Keratinocyte (primary cell): ENCODE data around the gene KIAA1755. TPM values are rescaled to one million over a fixed set of nuclear protein-coding genes. Genes with fewer than 3 reads are reported as not detected.
A peak's percentile ranks its signal among the peaks of the same experiment; 100 is the strongest.

Source experiments
- DNase-seq: peaks from one replicate; pipeline ENCODE4 v3.0.0-alpha.2; 2011; ENCODE audit warnings: low read depth, missing footprints, low spot score
- FAIRE-seq: peaks from 2 replicates; lab custom pipeline; 2011; peaks lifted over from hg19 to GRCh38; lab: Jason Lieb, UNC
- H2AFZ ChIP-seq: 2 replicates; pipeline ENCODE4 v1.6.0; 2012; ENCODE audit warnings: low read length, control low read depth, inconsistent platforms; ENCODE audit not compliant: control insufficient read depth
- H3K27ac ChIP-seq: 2 replicates; pipeline ENCODE4 v1.5.1; 2011; ENCODE audit warnings: low read length; ENCODE audit not compliant: control insufficient read depth, insufficient read depth
- H3K27me3 ChIP-seq: 3 replicates; pipeline ENCODE4 v1.6.0; 2011; ENCODE audit warnings: low read length; ENCODE audit not compliant: control insufficient read depth, insufficient read depth; ENCODE audit errors: extremely low read depth
- H3K36me3 ChIP-seq, 2 experiments: 2 replicates in 1 of 2; 3 replicates in 1 of 2; pipeline ENCODE4 v1.5.1; 2011; ENCODE audit warnings: low read length in 2 of 2, mild to moderate bottlenecking in 1 of 2; ENCODE audit not compliant: control insufficient read depth in 2 of 2, insufficient read depth in 2 of 2; ENCODE audit errors: extremely low read depth in 1 of 2
- H3K4me1 ChIP-seq: 3 replicates; pipeline ENCODE4 v1.5.1; 2011; ENCODE audit warnings: low read length; ENCODE audit not compliant: control insufficient read depth, insufficient read depth; ENCODE audit errors: extremely low read depth
- H3K4me2 ChIP-seq: 3 replicates; pipeline ENCODE4 v1.6.0; 2011; ENCODE audit warnings: low read depth, low read length; ENCODE audit not compliant: control insufficient read depth, insufficient read depth; ENCODE audit errors: extremely low read depth
- H3K4me3 ChIP-seq, 3 experiments: fragments of 200-600 bp in 1 of 3; sonication (generic) in 1 of 3; 2 replicates in 2 of 3; 3 replicates in 1 of 3; pipeline ENCODE4 v1.5.1; 2011 to 2016; ENCODE audit warnings: low read length in 3 of 3, mild to moderate bottlenecking in 3 of 3, control low read depth in 2 of 3, inconsistent platforms in 1 of 3, low read depth in 1 of 3, mixed read lengths in 1 of 3, mixed run types in 1 of 3, moderate library complexity in 1 of 3; ENCODE audit not compliant: control insufficient read depth in 2 of 3, insufficient read depth in 2 of 3; ENCODE audit errors: extremely low read depth in 1 of 3
- H3K79me2 ChIP-seq: 2 replicates; pipeline ENCODE4 v1.6.0; 2012; ENCODE audit warnings: low read length; ENCODE audit not compliant: control insufficient read depth, insufficient read depth
- H3K9ac ChIP-seq: 3 replicates; pipeline ENCODE4 v1.6.0; 2011; ENCODE audit warnings: low read length; ENCODE audit not compliant: control insufficient read depth, insufficient read depth; ENCODE audit errors: extremely low read depth
- H3K9me1 ChIP-seq: 3 replicates; pipeline ENCODE4 v1.6.0; 2011; ENCODE audit warnings: low read length; ENCODE audit not compliant: control insufficient read depth, insufficient read depth; ENCODE audit errors: extremely low read depth
- H3K9me3 ChIP-seq: 2 replicates; pipeline ENCODE4 v1.5.1; 2012; ENCODE audit warnings: low read depth, low read length; ENCODE audit not compliant: control insufficient read depth
- H4K20me1 ChIP-seq: 3 replicates; pipeline ENCODE4 v1.6.0; 2011; ENCODE audit warnings: low read length; ENCODE audit not compliant: control insufficient read depth, insufficient read depth; ENCODE audit errors: extremely low read depth
- CTCF ChIP-seq, 3 experiments: IDR thresholded peaks in 1 of 3; conservative IDR thresholded peaks in 1 of 3; optimal IDR thresholded peaks in 1 of 3; 2 replicates in 2 of 3; 3 replicates in 1 of 3; pipeline versions ENCODE3 to v1.5.1; 2011; ENCODE audit warnings: low read length in 3 of 3, mild to moderate bottlenecking in 3 of 3, moderate library complexity in 2 of 3, control low read depth in 1 of 3, inconsistent platforms in 1 of 3; ENCODE audit not compliant: insufficient read depth in 2 of 3; ENCODE audit errors: extremely low read depth in 1 of 3
- EZH2 ChIP-seq: IDR thresholded peaks from one replicate; pipeline ENCODE4 v1.6.1; 2012; ENCODE audit warnings: inconsistent platforms, mild to moderate bottlenecking, low read length, moderate library complexity
- dilution Hi-C: fragments of 300-500 bp; cut with MboI; formaldehyde crosslinking; loops from one replicate; pipeline ENCODE4 v1.7.0; 2020; ENCODE audit warnings: low sequenced_read_pairs; ENCODE audit not compliant: extremely low pct_ligation_motif_present
- polyA plus RNA-seq, 5 experiments: library from polyadenylated mRNA; depleted of rRNA in 3 of 5; stranded (reverse) in 3 of 5; stranded (forward) in 1 of 5; unstranded in 1 of 5; fragments of >200 nt; gene quantifications; 1 replicate in 1 of 5; 2 replicates in 3 of 5; 3 replicates in 1 of 5; pipeline versions ENCODE4 v1.2.1 to v1.2.3, GENCODE V29; 2011 to 2012; ENCODE audit warnings: missing spikeins in 2 of 5, low read depth in 1 of 5, low replicate concordance in 1 of 5

KIAA1755 gene
- polyA plus RNA-seq, 1 donor (not counting 4 experiments of a cell fraction or from before 2014, with no cell fraction given), result not detected

GRCh38 chr20:38231531-38232121 is 28.9 kb downstream of the KIAA1755 start:
- Histone ChIP-seq H4K20me1 (no peaks in the 10 kb centered on the region), H3K79me2 (no peaks in the 10 kb centered on the region), H3K9me3 (no peaks in the 10 kb centered on the region), H3K27ac (no peak overlapping the region), H3K4me1 (peaks cover 4% of the 10 kb centered on the region), H3K9ac (no peak overlapping the region), H3K4me2 (no peak overlapping the region), H3K36me3 (no peaks in the 10 kb centered on the region), H3K27me3 (peaks cover 28% of the 10 kb centered on the region), H2AFZ (no peak overlapping the region), H3K4me3 (no peak overlapping the region), H3K9me1 (no peaks in the 10 kb centered on the region)
- FAIRE-seq (peak; percentile 49), DNase-seq (no peak)
- dilution Hi-C loops, result no loop called here
- TF ChIP-seq EZH2 (no peak), CTCF (optimal IDR thresholded peaks at IDR 0.05 in 1 of 3, IDR thresholded peaks at IDR 0.05 in 1 of 3, conservative IDR thresholded peaks at IDR 0.05 in 1 of 3; ENCODE audit: extremely low read depth in 1 of 3, insufficient read depth in 2 of 3, low read length in 3 of 3) (no peak)

GRCh38 chr20:38230957-38231526 is 29.5 kb downstream of the KIAA1755 start:
- peaks cover 25% of the 10 kb centered on the region for H3K27me3 ChIP-seq
- H3K36me3 ChIP-seq, result no peaks in the 10 kb centered on the region
- no peak overlapping the region for H3K27ac ChIP-seq
- H3K4me2 ChIP-seq, result no peak overlapping the region
- no peaks in the 10 kb centered on the region for H3K9me3 ChIP-seq
- no peak overlapping the region for H3K4me3 ChIP-seq
- dilution Hi-C loops, result no loop called here
- H3K9ac ChIP-seq, result no peak overlapping the region
- no peaks in the 10 kb centered on the region for H4K20me1 ChIP-seq
- TF ChIP-seq CTCF (optimal IDR thresholded peaks at IDR 0.05 in 1 of 3, IDR thresholded peaks at IDR 0.05 in 1 of 3, conservative IDR thresholded peaks at IDR 0.05 in 1 of 3; ENCODE audit: extremely low read depth in 1 of 3, insufficient read depth in 2 of 3, low read length in 3 of 3) (no peak), EZH2 (no peak)
- FAIRE-seq, result no peak
- H2AFZ ChIP-seq, result no peak overlapping the region
- no peak for DNase-seq
- H3K4me1 ChIP-seq, result peaks cover 4% of the 10 kb centered on the region
- no peaks in the 10 kb centered on the region for H3K9me1 ChIP-seq
- no peaks in the 10 kb centered on the region for H3K79me2 ChIP-seq
